WTC11 (cell line): ENCODE results near the gene PSMC4. TPM values are rescaled to one million over a fixed set of nuclear protein-coding genes. Genes with fewer than 3 reads are reported as not detected.

ENCODE experiments used
- ATAC-seq: fragments of 200-7000 bp; cut with Tn5 transposase; 2 replicates; pipeline ENCODE4 v1.10.0; 2021; ENCODE audit warnings: mild to moderate bottlenecking, moderate library complexity
- CTCF ChIA-PET: fragments of 300-600 bp; sonication (Branson Sonifier 250); formaldehyde crosslinking; loops from one replicate; lab custom pipeline; 2021; ENCODE audit warnings: antibody characterized with exemption; lab: Charles Lee
- POLR2A ChIA-PET: fragments of 350-600 bp; sonication (Branson Sonifier 250); formaldehyde crosslinking; loops from one replicate; lab custom pipeline; 2021; ENCODE audit warnings: antibody characterized with exemption; lab: Charles Lee
- DNase-seq: peaks from one replicate; pipeline ENCODE4 v3.0.0; 2021; ENCODE audit warnings: low spot score
- H3K27ac Mint-ChIP-seq: 2 replicates; pipeline ENCODE4 v1.8.0; 2021; ENCODE audit warnings: mixed read lengths
- H3K27me3 Mint-ChIP-seq: 2 replicates; pipeline ENCODE4 v1.8.0; 2021; ENCODE audit warnings: low read depth, mild to moderate bottlenecking, moderate library complexity, mixed read lengths
- H3K36me3 Mint-ChIP-seq: 2 replicates; pipeline ENCODE4 v1.8.0; 2021; ENCODE audit warnings: mixed read lengths
- H3K4me1 Mint-ChIP-seq: 2 replicates; pipeline ENCODE4 v1.8.0; 2022; ENCODE audit warnings: mixed read lengths
- H3K4me3 Mint-ChIP-seq: 2 replicates; pipeline ENCODE4 v1.8.0; 2021; ENCODE audit warnings: mild to moderate bottlenecking, moderate library complexity, mixed read lengths
- H3K9me3 Mint-ChIP-seq: 2 replicates; pipeline ENCODE4 v1.8.0; 2021; ENCODE audit warnings: mixed read lengths
- HMGXB4 ChIP-seq: sonication (generic); formaldehyde crosslinking; IDR thresholded peaks from 2 replicates; pipeline ENCODE4 v1.8.1; 2023; ENCODE audit warnings: mild to moderate bottlenecking, moderate library complexity, missing genetic modification reagents
- MLX ChIP-seq: sonication (generic); formaldehyde crosslinking; IDR thresholded peaks from 2 replicates; pipeline ENCODE4 v1.8.1; 2023; ENCODE audit warnings: mild to moderate bottlenecking, missing genetic modification reagents, moderate library complexity
- ZNF138 ChIP-seq: sonication (generic); formaldehyde crosslinking; conservative IDR thresholded peaks from 2 replicates; pipeline ENCODE4 v1.8.1; 2022; ENCODE audit warnings: mild to moderate bottlenecking, moderate library complexity, missing genetic modification reagents
- ZNF263 ChIP-seq: sonication (generic); formaldehyde crosslinking; IDR thresholded peaks from 2 replicates; pipeline ENCODE4 v1.8.1; 2022; ENCODE audit warnings: low read depth, mild to moderate bottlenecking, moderate library complexity, missing genetic modification reagents
- ZNF416 ChIP-seq: fragments of 250-450 bp; sonication (Bioruptor Pico); IDR thresholded peaks from 2 replicates; pipeline ENCODE4 v1.9.0; 2021; ENCODE audit warnings: mild to moderate bottlenecking, inconsistent platforms
- ZNF512 ChIP-seq: sonication (generic); formaldehyde crosslinking; IDR thresholded peaks from 2 replicates; pipeline ENCODE4 v1.8.1; 2022; ENCODE audit warnings: missing genetic modification reagents, borderline replicate concordance
- total RNA-seq: library from RNA; stranded (reverse); gene quantifications from 3 replicates; pipeline ENCODE4 v1.2.3, GENCODE V29; 2021

The PSMC4 gene
- total RNA-seq, 1 experiment from 2014 or later, result 105 TPM

- CTCF ChIA-PET, result interaction anchor here (1.4 kb wide), 1 partner anchor 139 kb away, joined by 5 read pairs; no protein-coding TSS in a partner anchor
- TF ChIP-seq MLX (CRISPR knock-in tag), result no peak
- TF ChIP-seq ZNF512 (CRISPR knock-in tag), result no peak
- no peak for TF ChIP-seq ZNF138 (CRISPR knock-in tag)
- no peak for TF ChIP-seq HMGXB4
- TF ChIP-seq ZNF263 (CRISPR knock-in tag), result no peak
- no peak for TF ChIP-seq ZNF416
- H3K4me3 Mint-ChIP-seq, result no peak overlapping the region
- DNase-seq (no peak), ATAC-seq (no peak)
- peaks cover 44% of the 10 kb centered on the region for H3K27me3 Mint-ChIP-seq
- H3K9me3 Mint-ChIP-seq, result peaks cover 84% of the 10 kb centered on the region
- POLR2A ChIA-PET, result no interaction called here
- H3K4me1 Mint-ChIP-seq, result no peaks in the 10 kb centered on the region
- peaks cover 77% of the 10 kb centered on the region for H3K36me3 Mint-ChIP-seq
- no peak overlapping the region for H3K27ac Mint-ChIP-seq
Measured at GRCh38 chr19:40026597-40026970, 55.6 kb downstream of the PSMC4 start.

Other genes starting within 250 kb of the PSMC4 start
- not detected in 3 replicates for gene CLC, start 233.1 kb upstream of the PSMC4 start, total RNA-seq
- not detected in 3 replicates for gene LEUTX, start 192.3 kb upstream of the PSMC4 start, total RNA-seq
- 12.2 to 14.0 TPM (median 13.2 TPM) in 3 replicates for gene DYRK1B, start 137.0 kb upstream of the PSMC4 start, total RNA-seq
- 576 to 620 TPM (median 610 TPM) in 3 replicates for gene FBL, start 124.8 kb upstream of the PSMC4 start, total RNA-seq
- 2.8 to 4.4 TPM (median 3.5 TPM) in 3 replicates for gene FCGBP, start 36.5 kb upstream of the PSMC4 start, total RNA-seq
- gene ZNF546, start 25.9 kb downstream of the PSMC4 start, total RNA-seq, result 1.1 to 2.1 TPM (median 1.1 TPM) in 3 replicates
- 21.1 to 23.7 TPM (median 22.9 TPM) in 3 replicates for gene ZNF780B, start 85.1 kb downstream of the PSMC4 start, total RNA-seq
- 14.5 to 20.5 TPM (median 15.9 TPM) in 3 replicates for gene ZNF780A, start 119.8 kb downstream of the PSMC4 start, total RNA-seq
- gene MAP3K10, start 220.3 kb downstream of the PSMC4 start, total RNA-seq, result 23.5 to 25.5 TPM (median 24.4 TPM) in 3 replicates
- 0.23 TPM in 1 of 3 replicates, not detected in the others for gene TTC9B, start 247.2 kb downstream of the PSMC4 start, total RNA-seq